PC-3 (cell line): ENCODE results near the gene ZDHHC16.

Experiments
- CTCF ChIP-seq: fragments of 300-600 bp; sonication (generic); conservative IDR thresholded peaks from 2 replicates; pipeline ENCODE4 v1.5.1; 2017; ENCODE audit warnings: antibody characterized with exemption, low read depth, mild to moderate bottlenecking, low read length
- EZH2 ChIP-seq: fragments of 300-600 bp; sonication (generic); IDR thresholded peaks from one replicate; pipeline ENCODE4 v1.6.1; 2017; ENCODE audit warnings: antibody characterized with exemption, mild to moderate bottlenecking, low read length; ENCODE audit not compliant: unreplicated experiment
- EZH2phosphoT487 ChIP-seq: fragments of 300-600 bp; sonication (generic); IDR thresholded peaks from 2 replicates; pipeline ENCODE4 v1.6.1; 2018; ENCODE audit warnings: mild to moderate bottlenecking, antibody characterized with exemption, low read length, borderline replicate concordance

- TF ChIP-seq CTCF (no peak), EZH2 (no peak), EZH2phosphoT487 (no peak)
Observed at GRCh38 chr10:97474918-97475317, 28.9 kb downstream of the ZDHHC16 start.
